Fibroblast of pulmonary artery (primary cell): Measurements from ENCODE around the gene SETD3.

Experiments used
- DNase-seq: peaks from one replicate; pipeline ENCODE4 v3.0.0-alpha.2; 2010; ENCODE audit warnings: low read depth
- H3K4me3 ChIP-seq: replicated peaks from 2 replicates; pipeline ENCODE4 v1.5.1; 2011; ENCODE audit warnings: low read depth, mild to moderate bottlenecking, control low read depth, low read length, moderate library complexity
- CTCF ChIP-seq: IDR thresholded peaks from 2 replicates; pipeline ENCODE4 v1.5.1; 2011; ENCODE audit warnings: mild to moderate bottlenecking, control low read depth, low read length, inconsistent platforms; ENCODE audit errors: missing control alignments

SETD3 gene

DNA sequence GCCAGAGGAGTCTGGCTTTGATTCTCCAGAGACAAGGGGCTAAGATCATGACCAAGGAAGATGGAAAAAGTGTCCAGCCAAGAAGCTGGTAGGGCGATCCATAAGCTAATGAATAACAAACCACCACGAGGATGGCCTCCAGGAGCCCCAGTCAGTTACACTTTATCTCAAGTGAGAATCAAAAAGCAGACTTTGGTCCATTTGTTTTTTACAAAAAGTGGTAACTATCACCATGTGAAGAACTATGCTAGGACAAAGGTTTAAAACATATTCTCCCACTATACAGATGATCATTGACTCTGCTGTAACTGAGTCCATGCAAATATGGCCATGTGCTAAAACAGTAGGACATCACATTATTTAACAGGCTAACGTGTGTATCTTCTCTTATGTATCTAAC is 13.9 kb downstream of the SETD3 start:
- DNase-seq: no peak
- H3K4me3 ChIP-seq: no peak overlapping the region
- TF ChIP-seq CTCF: no peak

DNA sequence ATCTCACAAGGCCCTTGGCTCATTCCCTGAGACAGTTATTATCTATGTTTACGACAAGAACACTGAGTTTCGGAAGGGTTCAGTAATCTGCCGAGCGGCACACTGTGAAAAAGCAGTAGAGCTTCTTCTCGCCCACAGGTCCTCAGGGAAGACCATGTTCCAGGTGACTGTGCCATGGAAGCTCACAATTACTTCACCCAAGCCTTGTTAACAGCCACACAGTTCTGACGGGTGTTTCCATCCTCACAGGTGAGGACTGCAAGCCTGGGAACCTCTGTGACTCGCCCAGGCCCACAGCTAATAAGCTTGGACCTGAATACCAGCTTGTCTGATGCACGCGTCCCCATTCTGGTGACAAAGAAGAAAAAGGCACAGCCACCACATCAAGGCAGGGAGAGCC is 15.4 kb downstream of the SETD3 start:
- H3K4me3 ChIP-seq: no peak overlapping the region
- DNase-seq: no peak
- TF ChIP-seq CTCF: no peak

- TF ChIP-seq CTCF: no peak
- no peak for DNase-seq
- no peak overlapping the region for H3K4me3 ChIP-seq
Measured at GRCh38 chr14:99463974-99464373, 16.7 kb downstream of the SETD3 start.

GRCh38 chr14:99462210-99462609 is 18.4 kb downstream of the SETD3 start:
- TF ChIP-seq CTCF: no peak
- H3K4me3 ChIP-seq: no peak overlapping the region
- DNase-seq: no peak

GRCh38 chr14:99461411-99462085 is 19.1 kb downstream of the SETD3 start:
- TF ChIP-seq CTCF: no peak
- DNase-seq: no peak
- no peak overlapping the region for H3K4me3 ChIP-seq

DNA sequence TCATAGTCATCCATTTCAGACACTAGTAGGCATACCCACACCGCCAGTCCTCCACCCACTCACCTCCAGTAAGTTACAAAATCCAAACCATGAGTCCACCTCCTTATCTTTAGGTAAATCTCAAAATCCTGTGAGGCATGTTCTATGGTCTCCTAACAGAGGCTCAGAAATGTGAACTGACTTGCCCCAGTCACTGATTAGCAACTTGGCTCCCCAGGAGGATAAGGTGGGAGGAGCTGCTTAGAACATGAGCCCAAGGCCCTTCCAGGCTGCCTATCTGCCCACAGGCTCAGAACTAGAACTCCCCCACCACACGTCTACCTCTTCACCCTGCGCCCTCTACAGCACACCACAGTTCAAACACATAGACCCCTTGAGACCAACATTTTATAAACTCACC is 19.9 kb downstream of the SETD3 start:
- DNase-seq: no peak
- TF ChIP-seq CTCF: no peak
- no peak overlapping the region for H3K4me3 ChIP-seq

DNA sequence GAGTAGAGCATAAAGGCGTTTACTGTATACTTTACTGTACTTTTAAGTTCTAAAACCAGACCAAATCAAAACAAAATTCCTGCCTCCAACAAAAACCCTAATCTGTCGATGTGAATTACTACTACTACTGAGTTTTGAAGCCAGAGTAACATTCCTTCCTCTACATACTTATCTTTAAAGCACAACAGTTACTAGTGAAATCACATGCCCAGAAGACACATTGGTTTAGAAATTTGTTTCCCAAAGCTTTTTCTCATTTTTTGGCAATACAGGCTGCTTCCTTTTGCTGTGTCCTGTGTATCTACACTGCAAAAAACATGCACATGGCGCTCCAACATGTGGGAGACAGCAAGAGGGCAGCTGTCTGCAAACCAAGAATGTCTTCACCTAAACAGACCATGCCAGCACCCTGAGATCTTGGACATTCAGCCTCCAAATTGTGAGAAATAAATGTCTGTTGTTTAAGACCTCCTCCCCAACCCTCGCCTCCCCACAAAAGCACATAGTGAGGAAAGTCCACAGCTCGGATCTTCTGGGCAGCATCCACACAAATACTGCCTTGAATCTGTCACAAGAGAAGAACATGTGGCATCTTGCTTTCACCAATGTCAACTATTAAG is 21.1 kb downstream of the SETD3 start:
- H3K4me3 ChIP-seq: no peak overlapping the region
- no peak for DNase-seq
- no peak for TF ChIP-seq CTCF
